C4-2B (cell line): ENCODE data around the gene TAB2.

Source experiments
- ZFX ChIP-seq: fragments of 450-650 bp; IDR thresholded peaks from 2 replicates; pipeline ENCODE4 v1.6.1; 2017
- TF ChIP-seq, protein P1 (sequence below): fragments of 450-650 bp; conservative IDR thresholded peaks from 2 replicates; pipeline ENCODE4 v1.5.1; 2017; ENCODE audit warnings: mild to moderate bottlenecking

DNA sequence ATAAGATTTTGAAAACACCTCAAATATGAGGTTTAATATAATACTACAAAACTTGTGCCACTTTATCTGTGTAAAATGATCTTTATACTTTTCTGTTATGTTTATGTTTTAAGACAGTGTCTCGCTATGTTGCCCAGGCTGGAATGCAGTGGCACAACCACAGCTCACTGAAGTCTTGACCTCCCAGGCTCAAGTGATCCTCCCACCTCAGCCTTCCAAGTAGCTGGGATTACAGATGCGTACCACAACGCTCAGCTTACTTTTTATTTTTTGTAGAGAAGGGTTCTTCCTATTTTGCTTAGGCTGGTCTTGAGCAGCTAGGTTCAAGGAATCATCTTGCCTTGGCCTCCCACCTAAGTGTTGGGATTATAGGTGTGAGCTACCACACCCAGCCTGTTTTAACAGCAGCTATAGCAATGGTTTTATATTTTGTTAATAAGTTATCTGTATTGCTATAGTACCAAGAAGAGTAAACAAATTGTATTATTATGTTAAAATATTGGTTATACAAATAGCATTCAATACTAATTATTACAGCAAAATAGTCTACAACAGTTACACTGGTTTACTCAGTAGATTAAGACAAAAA, 8.2 kb downstream of the TAB2 start:
- TF ChIP-seq, protein P1, sequence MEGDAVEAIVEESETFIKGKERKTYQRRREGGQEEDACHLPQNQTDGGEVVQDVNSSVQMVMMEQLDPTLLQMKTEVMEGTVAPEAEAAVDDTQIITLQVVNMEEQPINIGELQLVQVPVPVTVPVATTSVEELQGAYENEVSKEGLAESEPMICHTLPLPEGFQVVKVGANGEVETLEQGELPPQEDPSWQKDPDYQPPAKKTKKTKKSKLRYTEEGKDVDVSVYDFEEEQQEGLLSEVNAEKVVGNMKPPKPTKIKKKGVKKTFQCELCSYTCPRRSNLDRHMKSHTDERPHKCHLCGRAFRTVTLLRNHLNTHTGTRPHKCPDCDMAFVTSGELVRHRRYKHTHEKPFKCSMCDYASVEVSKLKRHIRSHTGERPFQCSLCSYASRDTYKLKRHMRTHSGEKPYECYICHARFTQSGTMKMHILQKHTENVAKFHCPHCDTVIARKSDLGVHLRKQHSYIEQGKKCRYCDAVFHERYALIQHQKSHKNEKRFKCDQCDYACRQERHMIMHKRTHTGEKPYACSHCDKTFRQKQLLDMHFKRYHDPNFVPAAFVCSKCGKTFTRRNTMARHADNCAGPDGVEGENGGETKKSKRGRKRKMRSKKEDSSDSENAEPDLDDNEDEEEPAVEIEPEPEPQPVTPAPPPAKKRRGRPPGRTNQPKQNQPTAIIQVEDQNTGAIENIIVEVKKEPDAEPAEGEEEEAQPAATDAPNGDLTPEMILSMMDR: no peak
- no peak for TF ChIP-seq ZFX
